CD4-positive, CD25-positive, alpha-beta regulatory T cell (primary cell): ENCODE results near the gene GALNT7. TPM values are rescaled to one million over a fixed set of nuclear protein-coding genes. Genes with fewer than 3 reads are reported as not detected.
"Not testable (repeated sequence)": the region's sequence is repeated elsewhere in the genome, so short reads cannot be mapped to it uniquely, and the experiment has no call there.

Source experiments
- ATAC-seq, 2 donors: fragments of 150-1000 bp; cut with Tn5 transposase; one replicate each; pipeline ENCODE4 v1.10.0; 2021; ENCODE audit warnings: low read depth in 2 of 2, moderate number of reproducible peaks in 2 of 2, moderate library complexity in 1 of 2
- DNase-seq, 3 donors: peaks; one replicate each; pipeline versions ENCODE4 v3.0.0 to v3.0.0-alpha.2; 2012 to 2022; ENCODE audit warnings: mixed read lengths in 1 of 3
- H3K27ac ChIP-seq: one replicate; pipeline ENCODE4 v1.7.0; 2013; ENCODE audit warnings: mild to moderate bottlenecking, low read length; ENCODE audit not compliant: insufficient read depth, poor library complexity, severe bottlenecking
- H3K27me3 ChIP-seq: one replicate; pipeline ENCODE4 v1.7.0; 2013; ENCODE audit warnings: low read length; ENCODE audit not compliant: control insufficient read depth, insufficient read depth
- H3K36me3 ChIP-seq: one replicate; pipeline ENCODE4 v1.7.0; 2013; ENCODE audit warnings: mild to moderate bottlenecking, low read length, moderate library complexity; ENCODE audit not compliant: control insufficient read depth, insufficient read depth
- H3K4me1 ChIP-seq: 2 replicates; pipeline ENCODE4 v1.7.0; 2013; ENCODE audit warnings: mild to moderate bottlenecking, low read length; ENCODE audit not compliant: insufficient read depth, control insufficient read depth, poor library complexity, severe bottlenecking
- H3K4me3 ChIP-seq: one replicate; pipeline ENCODE4 v1.7.0; 2013; ENCODE audit warnings: low read depth, mild to moderate bottlenecking, low read length, moderate library complexity
- H3K9me3 ChIP-seq, 2 experiments: 1 replicate in 1 of 2; 2 replicates in 1 of 2; pipeline ENCODE4 v1.7.0; 2013; ENCODE audit warnings: low read length in 2 of 2, mild to moderate bottlenecking in 1 of 2, moderate library complexity in 1 of 2; ENCODE audit not compliant: control insufficient read depth in 2 of 2
- H3K27ac Mint-ChIP-seq, 3 donors: one replicate each; pipeline ENCODE4 v1.8.0; 2020 to 2022; ENCODE audit warnings: mild to moderate bottlenecking in 3 of 3, mixed read lengths in 3 of 3, moderate library complexity in 2 of 3
- H3K27me3 Mint-ChIP-seq: one replicate; pipeline ENCODE4 v1.8.0; 2022; ENCODE audit warnings: mild to moderate bottlenecking, mixed read lengths
- H3K36me3 Mint-ChIP-seq: one replicate; pipeline ENCODE4 v1.8.0; 2020; ENCODE audit warnings: mixed read lengths
- H3K4me1 Mint-ChIP-seq, 4 donors: one replicate each; pipeline ENCODE4 v1.8.0; 2020 to 2022; ENCODE audit warnings: mixed read lengths in 4 of 4, mild to moderate bottlenecking in 1 of 4
- H3K4me3 Mint-ChIP-seq, 4 donors: one replicate each; pipeline ENCODE4 v1.8.0; 2020 to 2022; ENCODE audit warnings: mild to moderate bottlenecking in 4 of 4, mixed read lengths in 4 of 4, moderate library complexity in 3 of 4
- H3K9me3 Mint-ChIP-seq, 7 donors: one replicate each; pipeline ENCODE4 v1.8.0; 2020 to 2022; ENCODE audit warnings: mixed read lengths in 7 of 7, mild to moderate bottlenecking in 3 of 7, moderate library complexity in 2 of 7
- polyA plus RNA-seq, 4 donors: library from polyadenylated mRNA; unstranded; fragments of 300-500 nt; fragmentation: Illumina TruSeq; gene quantifications; one replicate each; pipeline ENCODE4 v1.2.3, GENCODE V29; 2021
- total RNA-seq: library from RNA; stranded (reverse); gene quantifications from one replicate; pipeline ENCODE4 v1.2.3, GENCODE V29; 2022

The GALNT7 gene
- total and polyA plus RNA-seq, 5 donors from 2014 or later: 13.0 to 19.5 (median 14.9) TPM

DNA sequence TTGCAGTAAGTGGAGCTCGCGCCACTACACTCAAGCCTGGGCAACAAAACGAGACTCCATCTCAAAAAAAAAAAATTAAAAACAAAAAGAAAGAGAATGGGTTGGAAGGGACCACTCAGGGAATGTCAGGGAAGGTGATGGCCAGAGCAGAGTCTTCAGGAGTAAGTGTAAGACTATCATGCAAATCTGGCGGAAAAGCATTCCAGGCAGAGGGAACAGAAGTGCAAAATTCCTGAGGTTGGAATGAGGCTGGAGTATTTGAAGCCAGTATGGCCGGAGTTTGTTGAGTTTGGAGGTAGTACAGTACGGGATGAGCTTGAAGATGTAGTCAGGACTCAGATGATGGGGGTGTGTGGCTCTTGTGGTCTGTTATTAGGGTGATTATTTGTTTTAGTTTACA is 7.4 kb downstream of the GALNT7 start:
- no peaks in the 10 kb centered on the region for H3K27me3 ChIP-seq
- H3K4me3 Mint-ChIP-seq: no peak overlapping the region
- DNase-seq (no peak), ATAC-seq (no peak)
- H3K27ac ChIP-seq: no peak overlapping the region
- peaks cover 33 to 53% (median 44%) of the 10 kb centered on the region in 4 donors for H3K4me1 Mint-ChIP-seq
- H3K36me3 ChIP-seq: no peaks in the 10 kb centered on the region
- H3K36me3 Mint-ChIP-seq: no peaks in the 10 kb centered on the region
- H3K27me3 Mint-ChIP-seq: no peaks in the 10 kb centered on the region
- no peaks in the 10 kb centered on the region for H3K9me3 ChIP-seq
- no peak overlapping the region for H3K4me3 ChIP-seq
- peak overlapping the region in 1 of 3 donors; percentile 86 for H3K27ac Mint-ChIP-seq
- H3K9me3 Mint-ChIP-seq: no peaks in the 10 kb centered on the region
- peaks cover 4% of the 10 kb centered on the region for H3K4me1 ChIP-seq

DNA sequence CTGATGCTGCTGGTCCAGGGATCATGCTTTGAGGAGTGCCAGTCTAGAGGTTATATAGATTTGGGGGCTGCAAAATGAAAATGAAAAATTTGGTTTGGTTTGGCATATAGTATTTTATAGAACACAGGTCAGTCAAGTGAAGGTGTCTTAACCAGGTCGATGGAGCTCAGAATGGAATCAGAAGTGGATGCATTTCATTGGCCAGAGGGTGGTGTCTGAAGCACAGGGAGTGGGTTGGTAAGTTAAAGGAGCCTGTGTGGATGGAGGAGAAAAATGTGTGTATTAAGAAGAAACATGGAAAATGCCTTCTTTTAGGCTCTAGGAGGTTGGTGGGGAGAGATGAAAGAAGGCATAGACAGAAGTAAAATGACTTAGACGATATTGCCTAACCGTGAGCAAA is 8.6 kb downstream of the GALNT7 start:
- H3K9me3 Mint-ChIP-seq: no peaks in the 10 kb centered on the region
- peaks cover 27 to 47% (median 41%) of the 10 kb centered on the region in 4 donors for H3K4me1 Mint-ChIP-seq
- Histone ChIP-seq H3K27ac (no peak overlapping the region), H3K4me1 (no peaks in the 10 kb centered on the region), H3K9me3 (no peaks in the 10 kb centered on the region), H3K27me3 (no peaks in the 10 kb centered on the region), H3K4me3 (no peak overlapping the region), H3K36me3 (no peaks in the 10 kb centered on the region)
- no peaks in the 10 kb centered on the region for H3K27me3 Mint-ChIP-seq
- no peak overlapping the region for H3K4me3 Mint-ChIP-seq
- H3K27ac Mint-ChIP-seq: no peak overlapping the region
- ATAC-seq (no peak), DNase-seq (no peak)
- no peaks in the 10 kb centered on the region for H3K36me3 Mint-ChIP-seq

DNA sequence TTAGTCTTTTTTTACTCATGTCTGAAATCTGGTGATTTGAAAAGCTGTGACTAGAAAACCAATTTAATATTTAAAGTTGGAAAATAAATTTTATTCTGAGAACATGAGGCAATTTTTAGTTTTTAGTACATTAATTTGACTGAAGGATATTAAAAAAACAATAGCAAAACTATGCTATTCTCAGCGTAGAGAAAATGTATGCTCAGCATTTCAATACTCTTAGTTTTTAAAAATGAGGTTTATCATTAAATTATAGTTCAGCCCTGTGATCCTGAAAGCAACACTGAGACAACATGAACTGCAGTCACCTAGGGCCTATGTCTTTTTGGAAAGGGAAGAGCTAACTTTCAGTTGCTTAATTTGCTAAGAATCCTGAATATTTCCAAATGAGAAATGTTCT is 9.5 kb downstream of the GALNT7 start:
- H3K4me3 Mint-ChIP-seq: no peak overlapping the region
- H3K4me1 Mint-ChIP-seq: peaks cover 19 to 42% (median 35%) of the 10 kb centered on the region in 4 donors
- no peaks in the 10 kb centered on the region for H3K36me3 Mint-ChIP-seq
- H3K4me1 ChIP-seq: no peaks in the 10 kb centered on the region
- no peak overlapping the region for H3K27ac Mint-ChIP-seq
- H3K9me3 ChIP-seq: no peaks in the 10 kb centered on the region
- ATAC-seq: no peak
- no peak for DNase-seq
- H3K27ac ChIP-seq: no peak overlapping the region
- H3K4me3 ChIP-seq: no peak overlapping the region
- no peaks in the 10 kb centered on the region for H3K27me3 ChIP-seq
- H3K36me3 ChIP-seq: no peaks in the 10 kb centered on the region
- H3K27me3 Mint-ChIP-seq: no peaks in the 10 kb centered on the region
- no peaks in the 10 kb centered on the region for H3K9me3 Mint-ChIP-seq

DNA sequence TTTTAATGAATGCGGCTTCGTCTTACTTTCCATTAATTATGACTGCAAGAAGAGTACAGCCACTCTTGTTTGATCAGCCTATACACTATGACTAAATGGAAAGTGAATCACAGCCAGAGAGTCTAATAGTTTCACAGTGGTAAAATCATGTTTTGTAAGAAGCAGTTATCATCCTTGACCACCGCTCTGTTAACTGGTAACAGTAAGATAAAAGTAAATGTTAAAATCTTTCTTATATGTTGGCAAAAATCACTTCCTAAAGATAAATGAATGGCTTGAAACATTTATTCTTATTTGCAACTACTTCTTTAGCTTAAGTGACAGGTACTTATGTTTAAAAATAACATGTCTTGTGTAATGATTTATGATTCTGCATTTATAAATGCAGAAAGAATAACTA is 13.2 kb downstream of the GALNT7 start:
- Histone ChIP-seq H3K27me3 (no peaks in the 10 kb centered on the region), H3K4me1 (no peaks in the 10 kb centered on the region), H3K9me3 (no peaks in the 10 kb centered on the region), H3K27ac (no peak overlapping the region), H3K36me3 (no peaks in the 10 kb centered on the region), H3K4me3 (no peak overlapping the region)
- DNase-seq (no peak), ATAC-seq (no peak)
- no peak overlapping the region for H3K4me3 Mint-ChIP-seq
- no peak overlapping the region for H3K27ac Mint-ChIP-seq
- peaks cover 10 to 36% (median 20%) of the 10 kb centered on the region in 4 donors for H3K4me1 Mint-ChIP-seq
- H3K9me3 Mint-ChIP-seq: no peaks in the 10 kb centered on the region
- no peaks in the 10 kb centered on the region for H3K27me3 Mint-ChIP-seq
- no peaks in the 10 kb centered on the region for H3K36me3 Mint-ChIP-seq

DNA sequence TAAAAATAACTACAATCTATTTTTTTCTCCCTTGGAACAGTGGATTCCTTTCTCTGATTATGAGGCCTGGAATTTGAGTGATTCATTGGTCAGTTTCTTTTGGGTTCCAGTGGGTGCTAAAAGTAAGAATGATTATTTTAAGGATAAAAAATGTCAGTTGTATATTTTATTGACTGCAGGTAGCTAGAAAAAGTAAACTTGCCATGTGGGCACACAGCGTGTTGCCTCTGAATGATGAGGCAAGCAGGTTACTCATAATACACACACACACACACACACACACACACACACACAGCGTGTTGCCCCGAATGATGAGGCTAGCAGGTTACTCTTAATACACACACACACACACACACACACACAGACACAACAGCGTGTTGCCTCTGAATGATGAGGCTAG is 13.8 kb downstream of the GALNT7 start:
- no peak overlapping the region for H3K27ac Mint-ChIP-seq
- H3K36me3 Mint-ChIP-seq: no peaks in the 10 kb centered on the region
- peaks cover 5 to 31% (median 15%) of the 10 kb centered on the region in 4 donors for H3K4me1 Mint-ChIP-seq

DNA sequence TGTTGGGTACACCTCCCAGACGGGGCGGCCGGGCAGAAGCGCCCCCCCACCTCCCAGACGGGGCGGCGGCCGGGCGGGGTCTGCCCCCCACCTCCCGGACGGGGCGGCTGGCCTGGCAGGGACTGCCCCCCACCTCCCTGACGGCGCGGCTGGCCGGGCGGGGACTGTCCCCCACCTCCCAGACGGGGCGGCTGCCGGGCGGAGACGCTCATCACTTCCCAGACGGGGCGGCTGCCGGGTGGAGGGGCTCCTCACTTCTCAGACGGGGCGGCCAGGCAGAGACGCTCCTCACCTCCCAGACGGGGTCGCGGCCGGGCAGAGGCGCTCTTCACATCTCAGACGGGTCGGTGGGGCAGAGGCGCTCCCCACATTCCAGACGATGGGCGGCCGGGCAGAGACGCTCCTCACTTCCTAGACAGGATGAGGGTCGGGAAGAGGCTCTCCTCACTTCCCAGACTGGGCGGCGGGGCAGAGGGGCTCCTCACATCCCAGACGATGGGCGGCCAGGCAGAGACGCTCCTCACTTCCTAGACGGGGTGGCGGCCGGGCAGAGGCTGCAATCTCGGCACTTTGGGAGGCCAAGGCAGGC is 15.1 kb downstream of the GALNT7 start:
- not testable (repeated sequence) for H3K4me1 ChIP-seq, H3K27ac Mint-ChIP-seq, H3K4me3 Mint-ChIP-seq, H3K27me3 Mint-ChIP-seq, DNase-seq, H3K9me3 Mint-ChIP-seq, H3K27me3 ChIP-seq, H3K36me3 ChIP-seq, H3K4me3 ChIP-seq, H3K27ac ChIP-seq, H3K9me3 ChIP-seq, ATAC-seq, H3K36me3 Mint-ChIP-seq
- peaks cover 11 to 34% (median 18%) of the 10 kb centered on the region in 4 donors for H3K4me1 Mint-ChIP-seq

More for the DNA sequence above, 13.8 kb downstream of the GALNT7 start:
- H3K9me3 Mint-ChIP-seq: no peaks in the 10 kb centered on the region
- Histone ChIP-seq H3K27ac (no peak overlapping the region), H3K27me3 (no peaks in the 10 kb centered on the region), H3K36me3 (no peaks in the 10 kb centered on the region), H3K9me3 (no peaks in the 10 kb centered on the region), H3K4me3 (no peak overlapping the region), H3K4me1 (no peaks in the 10 kb centered on the region)
- H3K27me3 Mint-ChIP-seq: no peaks in the 10 kb centered on the region
- no peak for ATAC-seq
- no peak for DNase-seq
- H3K4me3 Mint-ChIP-seq: no peak overlapping the region

DNA sequence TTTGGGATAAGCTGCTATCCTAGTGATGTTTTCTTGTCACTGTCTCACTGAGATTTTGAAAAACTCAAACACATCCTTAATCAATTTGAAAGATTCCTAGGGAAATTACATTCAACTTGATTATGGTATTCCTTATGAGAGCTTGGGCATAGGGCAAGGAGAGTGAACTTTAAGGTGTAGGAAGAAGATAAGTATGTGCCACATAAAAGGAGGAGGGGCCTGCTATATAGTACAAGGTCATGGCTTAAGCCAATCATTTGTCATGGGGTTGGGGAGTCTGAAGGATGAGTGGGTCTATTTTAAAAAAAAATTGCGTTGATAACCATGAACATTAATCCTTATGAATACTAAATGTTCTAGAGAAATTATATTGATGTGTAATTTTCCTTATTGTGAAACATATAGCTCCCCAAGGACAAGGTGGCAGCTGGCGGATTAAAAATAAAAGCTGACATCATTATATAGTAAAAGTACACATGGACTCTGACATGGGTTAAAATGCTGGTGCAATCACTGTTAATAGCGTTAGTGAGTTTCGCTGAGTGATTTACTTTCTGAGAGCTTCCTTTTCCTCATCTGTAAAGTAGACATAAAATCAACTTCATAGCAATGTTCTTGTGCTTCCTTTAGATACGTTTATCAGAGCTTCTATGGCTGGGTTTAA is 17.4 kb downstream of the GALNT7 start:
- no peak for ATAC-seq
- no peaks in the 10 kb centered on the region for H3K36me3 ChIP-seq
- peaks cover 18 to 44% (median 26%) of the 10 kb centered on the region in 4 donors for H3K4me1 Mint-ChIP-seq
- peaks cover 6% of the 10 kb centered on the region for H3K36me3 Mint-ChIP-seq
- no peaks in the 10 kb centered on the region for H3K27me3 ChIP-seq
- no peak overlapping the region for H3K27ac ChIP-seq
- no peaks in the 10 kb centered on the region for H3K9me3 Mint-ChIP-seq
- DNase-seq: no peak
- no peak overlapping the region for H3K27ac Mint-ChIP-seq
- H3K4me3 Mint-ChIP-seq: no peak overlapping the region
- no peak overlapping the region for H3K4me3 ChIP-seq
- H3K4me1 ChIP-seq: peaks cover 2% of the 10 kb centered on the region
- H3K9me3 ChIP-seq: no peaks in the 10 kb centered on the region
- no peaks in the 10 kb centered on the region for H3K27me3 Mint-ChIP-seq

DNA sequence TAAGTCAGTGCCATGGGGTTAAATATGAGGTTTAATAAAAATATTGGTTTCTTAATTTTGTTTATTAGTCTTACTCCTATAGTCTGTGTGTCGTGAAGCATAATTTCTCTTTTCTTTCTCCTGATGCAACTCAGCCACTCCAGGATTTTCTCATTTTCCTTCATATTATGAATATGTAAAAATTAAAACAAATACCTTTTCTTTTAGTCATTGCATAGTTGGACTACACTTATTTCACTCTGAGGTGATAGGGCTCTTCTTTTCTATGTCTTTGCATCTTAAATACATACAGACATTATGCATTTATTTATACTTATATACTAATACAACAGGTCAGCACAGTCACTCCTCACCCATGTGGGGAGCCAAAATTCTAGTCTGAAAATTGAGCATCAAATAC is 19.1 kb downstream of the GALNT7 start:
- no peak overlapping the region for H3K4me3 ChIP-seq
- no peaks in the 10 kb centered on the region for H3K27me3 Mint-ChIP-seq
- H3K27me3 ChIP-seq: no peaks in the 10 kb centered on the region
- H3K4me1 Mint-ChIP-seq: peaks cover 24 to 52% (median 40%) of the 10 kb centered on the region in 4 donors
- H3K4me3 Mint-ChIP-seq: no peak overlapping the region
- peaks cover 6% of the 10 kb centered on the region for H3K36me3 Mint-ChIP-seq
- DNase-seq: no peak
- H3K27ac Mint-ChIP-seq: no peak overlapping the region
- H3K4me1 ChIP-seq: peaks cover 12% of the 10 kb centered on the region
- no peak for ATAC-seq
- no peaks in the 10 kb centered on the region for H3K9me3 Mint-ChIP-seq
- no peaks in the 10 kb centered on the region for H3K36me3 ChIP-seq
- H3K9me3 ChIP-seq: no peaks in the 10 kb centered on the region
- no peak overlapping the region for H3K27ac ChIP-seq
